Thyroid gland (tissue), 4 donors: Measurements from ENCODE around the gene JUNB. TPM values are rescaled to one million over a fixed set of nuclear protein-coding genes. Genes with fewer than 3 reads are reported as not detected.

Experiments
- DNase-seq, 2 donors: peaks; one replicate each; pipeline ENCODE4 v3.0.0-alpha.2; 2019
- H3K27ac ChIP-seq, 3 donors: fragments of 200-600 bp; sonication (generic); 1 replicate in 2 of 3; 2 replicates in 1 of 3; pipeline ENCODE4 v1.5.1; 2016 to 2019; ENCODE audit warnings: mild to moderate bottlenecking in 1 of 3, moderate library complexity in 1 of 3
- H3K27me3 ChIP-seq: fragments of 200-600 bp; sonication (generic); one replicate; pipeline ENCODE4 v1.5.1; 2019
- H3K36me3 ChIP-seq, 2 donors: fragments of 200-600 bp; sonication (generic); one replicate each; pipeline ENCODE4 v1.5.1; 2016 to 2019
- H3K4me1 ChIP-seq, 2 donors: fragments of 200-600 bp; sonication (generic); one replicate each; pipeline ENCODE4 v1.5.1; 2017 to 2019
- H3K4me3 ChIP-seq, 3 donors: fragments of 200-600 bp; sonication (generic); replicated peaks in 1 of 3; 1 replicate in 2 of 3; 2 replicates in 1 of 3; pipeline ENCODE4 v1.5.1; 2016; ENCODE audit warnings: mild to moderate bottlenecking in 1 of 3
- H3K9me3 ChIP-seq: fragments of 200-600 bp; sonication (generic); one replicate; pipeline ENCODE4 v1.5.1; 2017
- POLR2A ChIP-seq, 2 donors: fragments of 450-650 bp; IDR thresholded peaks; one replicate each; pipeline ENCODE4 v1.6.1; 2017; ENCODE audit warnings: antibody characterized with exemption in 2 of 2, mild to moderate bottlenecking in 2 of 2, moderate library complexity in 1 of 2
- whole genome bisulfite sequencing, 2 donors: methylation state at CpG; one replicate each; pipeline ENCODE4 v1.1.5; 2017; 5-methylcytosine and 5-hydroxymethylcytosine counted together
- intact Hi-C: fragments of 100-400 bp; cut with DNase I; formaldehyde crosslinking; loops from one replicate; pipeline ENCODE4 v1.15.1; 2023
- total RNA-seq, 4 donors: library from RNA; depleted of rRNA; stranded (reverse); fragments of >200 nt; gene quantifications; one replicate each; pipeline ENCODE4 v1.2.3, GENCODE V29; 2016
- TF ChIP-seq, protein P1 (sequence below), 6 experiments: fragments of 200-600 bp in 3 of 6; fragments of 450-650 bp in 3 of 6; sonication (generic) in 3 of 6; IDR thresholded peaks; one replicate each; pipeline ENCODE4 v1.5.1; 2016 to 2019; ENCODE audit warnings: antibody characterized with exemption in 6 of 6, mild to moderate bottlenecking in 2 of 6, inconsistent platforms in 1 of 6, moderate library complexity in 1 of 6

JUNB gene
- total RNA-seq, 4 donors from 2014 or later = 111 to 393 (median 220) TPM

- WGBS, 2 donors = 0% methylated on average over 4 to 5 of the region's 87 CpGs
- intact Hi-C loops = no loop called here
- Histone ChIP-seq H3K9me3 (no peaks in the 10 kb centered on the region), H3K36me3 (no peaks in the 10 kb centered on the region), H3K4me3 (peak overlapping the region in 1 of 3 donors; percentile 24), H3K27ac (no peak overlapping the region), H3K4me1 (peaks cover 7 to 26% of the 10 kb centered on the region in 2 donors), H3K27me3 (peaks cover 53% of the 10 kb centered on the region)
- TF ChIP-seq, protein P1, sequence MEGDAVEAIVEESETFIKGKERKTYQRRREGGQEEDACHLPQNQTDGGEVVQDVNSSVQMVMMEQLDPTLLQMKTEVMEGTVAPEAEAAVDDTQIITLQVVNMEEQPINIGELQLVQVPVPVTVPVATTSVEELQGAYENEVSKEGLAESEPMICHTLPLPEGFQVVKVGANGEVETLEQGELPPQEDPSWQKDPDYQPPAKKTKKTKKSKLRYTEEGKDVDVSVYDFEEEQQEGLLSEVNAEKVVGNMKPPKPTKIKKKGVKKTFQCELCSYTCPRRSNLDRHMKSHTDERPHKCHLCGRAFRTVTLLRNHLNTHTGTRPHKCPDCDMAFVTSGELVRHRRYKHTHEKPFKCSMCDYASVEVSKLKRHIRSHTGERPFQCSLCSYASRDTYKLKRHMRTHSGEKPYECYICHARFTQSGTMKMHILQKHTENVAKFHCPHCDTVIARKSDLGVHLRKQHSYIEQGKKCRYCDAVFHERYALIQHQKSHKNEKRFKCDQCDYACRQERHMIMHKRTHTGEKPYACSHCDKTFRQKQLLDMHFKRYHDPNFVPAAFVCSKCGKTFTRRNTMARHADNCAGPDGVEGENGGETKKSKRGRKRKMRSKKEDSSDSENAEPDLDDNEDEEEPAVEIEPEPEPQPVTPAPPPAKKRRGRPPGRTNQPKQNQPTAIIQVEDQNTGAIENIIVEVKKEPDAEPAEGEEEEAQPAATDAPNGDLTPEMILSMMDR (IDR thresholded peaks at IDR 0.05) = no peak
- TF ChIP-seq POLR2A (IDR thresholded peaks at IDR 0.05) = no peak
- DNase-seq = peak; percentile 12 to 13
These were observed 42.7 kb downstream of the JUNB start for GRCh38 chr19:12833738-12834565.

DNA sequence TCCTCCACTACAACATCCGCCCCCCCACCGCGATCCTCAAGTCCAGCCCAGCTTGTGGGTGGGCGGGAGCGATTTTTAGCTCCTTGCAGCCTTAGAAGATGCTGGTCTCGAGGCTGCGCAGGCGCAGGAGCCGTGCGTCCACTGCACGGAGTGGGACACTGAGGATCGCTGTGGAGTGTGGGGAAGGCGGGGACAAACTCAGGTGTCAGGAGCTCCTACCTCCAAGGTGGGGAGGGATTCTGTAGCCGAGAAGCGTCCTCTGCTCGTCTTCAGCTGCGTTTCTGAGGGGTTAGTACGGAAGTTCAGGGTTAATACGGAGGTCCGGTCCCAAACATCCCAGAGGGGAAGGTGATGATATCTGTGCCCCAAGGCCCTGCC is 43.3 kb downstream of the JUNB start, which contains the start of gene RTBDN:
TSS of gene RTBDN (minus strand) at position 14 of the 378 bp plus-strand sequence. CDS start 4,600 bp downstream, outside the sequence.
- Histone ChIP-seq H3K4me3 (peak within 1 kb of the TSS in 1 of 3 donors; percentile 24), H3K27me3 (peaks cover 54% of the 10 kb centered on the region), H3K27ac (no peak within 1 kb of the TSS), H3K4me1 (peaks cover 7 to 26% of the 10 kb centered on the region in 2 donors), H3K9me3 (no peaks in the 10 kb centered on the region), H3K36me3 (no peaks in the 10 kb centered on the region)
- TF ChIP-seq POLR2A (IDR thresholded peaks at IDR 0.05) = no peak
- TF ChIP-seq, protein P1 (IDR thresholded peaks at IDR 0.05) = no peak
- 9 to 10% methylated on average over 19 to 20 of the region's 20 CpGs for WGBS, 2 donors
- intact Hi-C loops = no loop called here
- DNase-seq = no peak

DNA sequence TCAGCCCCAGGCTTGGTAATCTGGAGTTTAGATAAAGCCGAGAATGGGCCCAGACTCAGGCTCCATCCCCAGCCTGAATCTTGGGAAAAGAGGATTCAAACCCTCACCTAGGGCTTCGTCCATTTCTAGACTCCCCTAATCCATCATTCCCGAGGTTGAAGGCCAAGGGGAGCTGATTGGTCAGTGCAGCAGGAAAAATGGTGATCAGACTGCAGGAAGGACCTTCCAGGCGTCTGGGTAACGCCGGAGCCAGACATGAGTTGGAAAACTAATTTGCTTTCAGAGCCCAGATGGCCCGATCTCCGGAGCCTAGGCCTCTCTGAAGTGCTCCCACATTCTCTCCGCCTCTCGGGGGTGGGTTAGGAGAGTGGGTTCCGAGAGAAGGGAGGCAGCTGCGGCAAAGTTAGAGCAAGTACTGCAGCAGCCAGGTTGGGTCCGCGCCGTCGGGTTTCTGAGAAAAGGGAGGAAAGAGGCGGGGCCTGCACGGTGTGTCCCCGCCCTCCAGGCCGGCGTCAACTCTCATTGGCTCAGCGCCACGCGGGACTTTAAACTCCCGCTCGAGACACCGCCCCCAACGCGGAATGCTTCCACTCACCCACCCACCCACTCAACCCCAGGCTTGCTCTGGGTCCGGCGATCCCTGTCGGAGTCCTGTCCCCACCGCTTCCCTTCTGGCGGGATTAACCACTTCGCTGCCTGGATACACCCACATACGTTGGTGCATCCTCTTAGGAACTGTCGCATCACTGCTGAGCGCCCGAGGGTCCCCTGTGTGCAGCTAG is 43.9 kb downstream of the JUNB start:
- Histone ChIP-seq H3K27me3 (peaks cover 54% of the 10 kb centered on the region), H3K27ac (no peak overlapping the region), H3K4me1 (peaks cover 7 to 26% of the 10 kb centered on the region in 2 donors), H3K9me3 (no peaks in the 10 kb centered on the region), H3K36me3 (no peaks in the 10 kb centered on the region), H3K4me3 (no peak overlapping the region)
- peak in 1 of 2 donors; percentile 20 for DNase-seq
- intact Hi-C loops = loop anchor here (5.0 kb wide), 1 partner anchor 63 kb away; no protein-coding TSS in a partner anchor
- 5 to 6% methylated on average over 26 to 36 of the region's 39 CpGs for WGBS, 2 donors
- TF ChIP-seq, protein P1 (IDR thresholded peaks at IDR 0.05) = no peak
- no peak for TF ChIP-seq POLR2A (IDR thresholded peaks at IDR 0.05)

DNA sequence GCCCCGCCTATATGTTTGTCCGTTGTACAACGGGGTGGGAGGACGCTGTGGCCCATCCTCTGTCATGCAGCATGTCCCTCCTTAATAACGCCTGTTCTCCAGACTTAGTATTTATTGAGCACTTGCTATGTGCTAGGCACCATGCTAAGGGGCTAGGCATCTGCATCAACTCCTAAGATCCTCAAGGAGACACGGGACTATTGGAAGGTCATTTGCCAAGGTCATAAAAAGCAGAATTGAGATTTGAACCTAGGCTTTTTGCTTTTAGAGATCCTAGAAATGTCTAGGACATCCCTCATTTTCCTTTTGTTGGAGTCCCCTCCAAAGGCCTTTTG is 45.2 kb downstream of the JUNB start:
- H3K4me1 ChIP-seq = peaks cover 10 to 26% of the 10 kb centered on the region in 2 donors
- peaks cover 64% of the 10 kb centered on the region for H3K27me3 ChIP-seq
- no peaks in the 10 kb centered on the region for H3K9me3 ChIP-seq
- intact Hi-C loops = loop anchor here (5.0 kb wide), 1 partner anchor 64 kb away; no protein-coding TSS in a partner anchor
- TF ChIP-seq, protein P1 (IDR thresholded peaks at IDR 0.05) = no peak
- no peak for TF ChIP-seq POLR2A (IDR thresholded peaks at IDR 0.05)
- no peaks in the 10 kb centered on the region for H3K36me3 ChIP-seq
- no peak for DNase-seq
- no peak overlapping the region for H3K4me3 ChIP-seq
- WGBS, 2 donors = 15 to 19% methylated on average over 6 of the region's 6 CpGs
- no peak overlapping the region for H3K27ac ChIP-seq
